Tibial artery (tissue), 4 donors: ENCODE results near the gene PTGER4.

Experiments
- DNase-seq, 2 donors: peaks; one replicate each; pipeline ENCODE4 v3.0.0-alpha.2; 2019
- H3K27ac ChIP-seq, 2 donors: fragments of 200-600 bp; sonication (generic) in 1 of 2; 1 replicate in 1 of 2; 2 replicates in 1 of 2; pipeline ENCODE4 v1.5.1; 2018 to 2019; ENCODE audit warnings: mild to moderate bottlenecking in 1 of 2
- H3K27me3 ChIP-seq, 2 donors: fragments of 200-600 bp; sonication (generic) in 1 of 2; one replicate each; pipeline versions ENCODE4 v1.5.1 to v1.6.0; 2016 to 2019
- H3K36me3 ChIP-seq, 3 donors: fragments of 200-600 bp; sonication (generic) in 2 of 3; one replicate each; pipeline ENCODE4 v1.5.1; 2016 to 2019; ENCODE audit warnings: mild to moderate bottlenecking in 2 of 3
- H3K4me1 ChIP-seq, 4 donors: fragments of 200-600 bp; sonication (generic) in 2 of 4; 1 replicate in 3 of 4; 2 replicates in 1 of 4; pipeline ENCODE4 v1.5.1; 2016 to 2019
- H3K4me3 ChIP-seq, 2 donors: fragments of 200-600 bp; sonication (generic) in 1 of 2; 1 replicate in 1 of 2; 2 replicates in 1 of 2; pipeline ENCODE4 v1.5.1; 2018 to 2019; ENCODE audit warnings: mild to moderate bottlenecking in 2 of 2
- H3K9me3 ChIP-seq, 3 donors: fragments of 200-600 bp; sonication (generic) in 1 of 3; one replicate each; pipeline ENCODE4 v1.5.1; 2016 to 2019
- CTCF ChIP-seq, 2 experiments: fragments of 200-600 bp in 1 of 2; fragments of 450-650 bp in 1 of 2; IDR thresholded peaks; one replicate each; pipeline ENCODE4 v1.5.1; 2017 to 2019; ENCODE audit warnings: antibody characterized with exemption in 2 of 2, mild to moderate bottlenecking in 1 of 2, moderate library complexity in 1 of 2
- intact Hi-C: fragments of 100-400 bp; cut with DNase I; formaldehyde crosslinking; loops from one replicate; pipeline ENCODE4 v1.15.0; 2023; ENCODE audit warnings: low total_unique reads

Gene PTGER4

DNA sequence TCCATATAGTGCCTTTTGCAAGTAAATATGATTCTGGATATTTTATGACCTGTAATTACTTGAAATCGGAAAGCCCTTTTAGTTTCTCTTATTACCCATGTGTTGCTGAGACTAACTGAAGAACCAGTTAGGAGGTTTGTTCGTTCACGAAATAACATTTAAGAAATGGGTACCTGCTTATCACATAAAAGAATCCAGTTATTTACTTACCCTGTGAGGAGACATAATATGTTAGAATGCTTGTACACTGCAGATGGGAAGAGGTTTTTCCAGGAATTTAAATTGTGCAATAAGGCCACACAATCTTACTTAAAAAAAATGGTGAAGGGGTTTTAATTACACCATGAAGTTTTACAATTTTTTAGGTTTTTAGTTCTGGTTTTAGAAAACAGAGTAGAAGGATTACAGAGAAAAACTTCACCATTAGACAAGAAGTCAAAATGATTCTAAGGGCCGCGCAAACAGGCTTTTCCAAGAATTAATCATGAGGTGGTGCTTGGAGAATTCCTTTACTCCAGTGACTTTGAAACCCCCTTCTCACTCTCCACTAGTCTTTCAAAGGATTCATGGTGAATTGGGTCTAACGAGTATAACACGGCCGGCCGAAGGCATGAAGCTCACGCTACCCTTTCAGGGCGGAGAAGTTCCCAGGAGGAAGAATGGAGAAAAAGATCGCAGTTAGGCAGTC, 1.1 kb upstream of the PTGER4 start:
- Histone ChIP-seq H3K27ac (peak overlapping the region; percentile 86 to 87), H3K9me3 (no peaks in the 10 kb centered on the region), H3K4me1 (peaks cover 0 to 36% (median 20%) of the 10 kb centered on the region in 4 donors), H3K27me3 (no peaks in the 10 kb centered on the region), H3K36me3 (no peaks in the 10 kb centered on the region), H3K4me3 (peak overlapping the region; percentile 69 to 87)
- no peak for TF ChIP-seq CTCF (IDR thresholded peaks at IDR 0.05)
- intact Hi-C loops, result no loop called here
- DNase-seq, result no peak

DNA sequence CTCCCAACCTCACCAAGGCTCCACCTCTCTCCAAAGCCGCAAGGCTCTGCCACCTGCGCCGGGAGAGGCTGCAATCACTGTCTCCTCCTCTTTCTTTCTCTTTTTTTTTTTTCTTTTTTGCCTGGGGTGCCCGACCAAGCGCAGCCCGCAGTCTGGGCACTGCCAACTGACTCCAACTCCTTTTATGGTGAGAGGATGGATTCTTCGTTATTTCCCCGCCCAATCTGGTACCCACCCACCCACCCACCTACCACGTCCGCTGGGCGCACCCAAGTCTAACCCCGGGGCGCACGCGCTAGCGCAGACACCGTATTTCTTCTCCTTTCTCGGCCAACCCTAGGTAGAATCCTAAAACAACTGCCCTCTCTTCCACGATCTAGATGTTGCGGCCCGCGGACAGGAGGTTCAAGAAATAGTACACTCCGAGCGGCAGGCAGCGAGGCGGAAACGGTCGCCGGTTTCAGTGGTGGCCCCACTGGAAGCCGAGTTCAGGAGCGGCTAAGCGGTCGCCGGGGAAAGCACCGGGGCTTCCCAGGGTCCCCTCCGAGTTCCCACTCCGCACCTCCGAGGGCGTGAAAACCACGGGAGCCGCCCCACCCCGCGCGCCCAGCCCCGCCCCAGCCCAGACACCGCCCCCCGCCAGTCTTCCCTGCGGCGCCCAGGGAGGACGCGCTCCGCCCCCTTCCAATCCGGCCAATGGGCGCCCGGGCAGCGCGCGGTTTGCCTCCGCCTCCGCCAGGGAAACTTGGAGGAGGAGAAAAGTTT, 385 bp upstream of the PTGER4 start:
- no peaks in the 10 kb centered on the region for H3K27me3 ChIP-seq
- H3K36me3 ChIP-seq, result no peaks in the 10 kb centered on the region
- DNase-seq, result peak; percentile 92 to 97
- intact Hi-C loops, result no loop called here
- TF ChIP-seq CTCF (IDR thresholded peaks at IDR 0.05), result no peak
- H3K9me3 ChIP-seq, result no peaks in the 10 kb centered on the region
- H3K4me1 ChIP-seq, result peaks cover 0 to 41% (median 20%) of the 10 kb centered on the region in 4 donors
- peak overlapping the region; percentile 86 to 87 for H3K27ac ChIP-seq
- peak overlapping the region; percentile 69 to 87 for H3K4me3 ChIP-seq

- intact Hi-C loops, result no loop called here
- peak in 1 of 2 donors; percentile 35 for DNase-seq
- H3K4me1 ChIP-seq, result peaks cover 0 to 56% (median 21%) of the 10 kb centered on the region in 4 donors
Observed at GRCh38 chr5:40680741-40681362, 1.1 kb downstream of the PTGER4 start.

DNA sequence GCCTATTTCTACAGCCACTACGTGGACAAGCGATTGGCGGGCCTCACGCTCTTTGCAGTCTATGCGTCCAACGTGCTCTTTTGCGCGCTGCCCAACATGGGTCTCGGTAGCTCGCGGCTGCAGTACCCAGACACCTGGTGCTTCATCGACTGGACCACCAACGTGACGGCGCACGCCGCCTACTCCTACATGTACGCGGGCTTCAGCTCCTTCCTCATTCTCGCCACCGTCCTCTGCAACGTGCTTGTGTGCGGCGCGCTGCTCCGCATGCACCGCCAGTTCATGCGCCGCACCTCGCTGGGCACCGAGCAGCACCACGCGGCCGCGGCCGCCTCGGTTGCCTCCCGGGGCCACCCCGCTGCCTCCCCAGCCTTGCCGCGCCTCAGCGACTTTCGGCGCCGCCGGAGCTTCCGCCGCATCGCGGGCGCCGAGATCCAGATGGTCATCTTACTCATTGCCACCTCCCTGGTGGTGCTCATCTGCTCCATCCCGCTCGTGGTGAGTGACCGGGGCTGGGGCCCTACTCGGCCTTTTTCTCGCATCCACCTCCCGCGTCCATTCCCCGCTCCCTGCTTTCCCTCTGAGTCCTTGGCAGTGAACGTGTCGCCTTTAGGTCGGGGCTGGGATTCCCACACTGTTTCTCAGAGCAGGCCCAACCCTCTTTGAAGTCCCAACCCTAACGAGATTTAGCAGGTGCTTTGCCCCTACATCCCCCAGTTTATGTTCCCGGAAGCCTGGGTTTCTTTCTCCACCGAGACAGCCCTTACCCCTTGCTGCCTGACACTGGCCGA, 1.8 kb downstream of the PTGER4 start:
- peaks cover 0 to 61% (median 18%) of the 10 kb centered on the region in 4 donors for H3K4me1 ChIP-seq
- peak overlapping the region; percentile 86 to 87 for H3K27ac ChIP-seq
- H3K4me3 ChIP-seq, result peak overlapping the region; percentile 69 to 87

More at GRCh38 chr5:40680741-40681362, 1.1 kb downstream of the PTGER4 start:
- Histone ChIP-seq H3K27me3 (no peaks in the 10 kb centered on the region), H3K9me3 (no peaks in the 10 kb centered on the region), H3K27ac (peak overlapping the region; percentile 86 to 87), H3K36me3 (no peaks in the 10 kb centered on the region), H3K4me3 (peak overlapping the region; percentile 69 to 87)
- no peak for TF ChIP-seq CTCF (IDR thresholded peaks at IDR 0.05)

More for the DNA sequence above, 1.8 kb downstream of the PTGER4 start:
- intact Hi-C loops, result no loop called here
- TF ChIP-seq CTCF (IDR thresholded peaks at IDR 0.05), result no peak
- peak; percentile 42 to 68 for DNase-seq
- no peaks in the 10 kb centered on the region for H3K36me3 ChIP-seq
- H3K9me3 ChIP-seq, result no peaks in the 10 kb centered on the region
- no peaks in the 10 kb centered on the region for H3K27me3 ChIP-seq
